AG09309 (cell line): ENCODE results near the gene MYCBP2.
A peak's percentile ranks its signal among the peaks of the same experiment; 100 is the strongest.

ENCODE experiments used
- DNase-seq: peaks from one replicate; pipeline ENCODE4 v3.0.0-alpha.2; 2010; ENCODE audit warnings: low read depth
- H3K4me3 ChIP-seq: 2 replicates; pipeline ENCODE4 v1.5.1; 2011; ENCODE audit warnings: mild to moderate bottlenecking, low read depth, low read length, moderate library complexity; ENCODE audit not compliant: control insufficient read depth
- CTCF ChIP-seq: IDR thresholded peaks from 2 replicates; pipeline ENCODE4 v1.5.1; 2011; ENCODE audit warnings: mild to moderate bottlenecking, low read depth, low read length, inconsistent platforms; ENCODE audit not compliant: insufficient read depth, control insufficient read depth; ENCODE audit errors: missing control alignments

The MYCBP2 gene

GRCh38 chr13:77033717-77034302 is 293.1 kb downstream of the MYCBP2 start:
- TF ChIP-seq CTCF, result no peak
- no peak for DNase-seq
- H3K4me3 ChIP-seq, result no peak overlapping the region

- no peak overlapping the region for H3K4me3 ChIP-seq
- no peak for DNase-seq
- no peak for TF ChIP-seq CTCF
Measured at GRCh38 chr13:77031656-77032243, 295.1 kb downstream of the MYCBP2 start.

- no peak for DNase-seq
- no peak for TF ChIP-seq CTCF
- no peak overlapping the region for H3K4me3 ChIP-seq
Measured at GRCh38 chr13:77029436-77029835, 297.5 kb downstream of the MYCBP2 start.

- DNase-seq, result no peak
- peak overlapping the region; percentile 26 for H3K4me3 ChIP-seq
- no peak for TF ChIP-seq CTCF
Measured at GRCh38 chr13:77028202-77028601, 298.7 kb downstream of the MYCBP2 start.

- no peak for TF ChIP-seq CTCF
- peak within 1 kb of the TSS; percentile 81 for H3K4me3 ChIP-seq
- DNase-seq, result peak; percentile 71
Measured at GRCh38 chr13:77026861-77027621, 299.9 kb downstream of the MYCBP2 start, which contains the start of gene FBXL3. TSS of gene FBXL3 (minus strand) at chr13:77027159. CDS start at chr13:77021860, 5,299 bp downstream.

- TF ChIP-seq CTCF, result no peak
- DNase-seq, result no peak
Measured at GRCh38 chr13:77026255-77026860, 300.5 kb downstream of the MYCBP2 start.

More at GRCh38 chr13:77026255-77026860, 300.5 kb downstream of the MYCBP2 start:
- H3K4me3 ChIP-seq, result peak overlapping the region; percentile 81
